ENCODE measurements around the gene NAV2.

NAV2 gene

DNA sequence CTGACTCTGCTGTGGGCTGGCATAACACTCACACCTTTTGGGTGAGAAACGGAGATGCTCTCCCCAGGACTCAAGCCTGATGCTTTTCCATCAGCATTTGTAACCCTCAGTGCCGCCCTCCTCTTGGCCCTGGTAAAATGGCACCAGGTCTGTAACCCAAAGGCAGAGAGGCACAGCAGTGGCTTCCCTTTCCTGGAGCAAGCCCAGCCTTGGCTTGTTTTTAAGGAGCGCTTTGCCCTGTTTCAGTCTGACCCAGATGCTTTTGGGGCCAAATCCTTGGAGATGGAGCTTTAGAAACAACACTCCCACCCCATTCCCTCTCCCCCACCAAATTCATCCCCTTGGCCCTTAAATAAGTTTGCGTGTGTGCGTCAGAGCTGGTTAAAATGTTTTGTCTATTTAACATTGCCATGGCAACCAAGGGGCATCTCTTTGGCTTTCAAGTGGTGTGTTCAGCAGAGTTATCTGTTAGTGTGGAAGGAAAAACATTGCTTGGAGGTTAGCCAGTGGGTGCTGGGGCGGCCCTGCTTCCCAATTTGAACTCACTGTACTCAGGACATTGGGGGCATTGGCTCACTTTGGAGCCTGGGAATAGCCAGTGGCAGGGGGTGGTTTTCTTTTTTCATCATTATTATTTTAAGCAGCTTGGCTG is 134.1 kb downstream of the NAV2 start:
- TF ChIP-seq, protein P1, sequence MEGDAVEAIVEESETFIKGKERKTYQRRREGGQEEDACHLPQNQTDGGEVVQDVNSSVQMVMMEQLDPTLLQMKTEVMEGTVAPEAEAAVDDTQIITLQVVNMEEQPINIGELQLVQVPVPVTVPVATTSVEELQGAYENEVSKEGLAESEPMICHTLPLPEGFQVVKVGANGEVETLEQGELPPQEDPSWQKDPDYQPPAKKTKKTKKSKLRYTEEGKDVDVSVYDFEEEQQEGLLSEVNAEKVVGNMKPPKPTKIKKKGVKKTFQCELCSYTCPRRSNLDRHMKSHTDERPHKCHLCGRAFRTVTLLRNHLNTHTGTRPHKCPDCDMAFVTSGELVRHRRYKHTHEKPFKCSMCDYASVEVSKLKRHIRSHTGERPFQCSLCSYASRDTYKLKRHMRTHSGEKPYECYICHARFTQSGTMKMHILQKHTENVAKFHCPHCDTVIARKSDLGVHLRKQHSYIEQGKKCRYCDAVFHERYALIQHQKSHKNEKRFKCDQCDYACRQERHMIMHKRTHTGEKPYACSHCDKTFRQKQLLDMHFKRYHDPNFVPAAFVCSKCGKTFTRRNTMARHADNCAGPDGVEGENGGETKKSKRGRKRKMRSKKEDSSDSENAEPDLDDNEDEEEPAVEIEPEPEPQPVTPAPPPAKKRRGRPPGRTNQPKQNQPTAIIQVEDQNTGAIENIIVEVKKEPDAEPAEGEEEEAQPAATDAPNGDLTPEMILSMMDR (conservative IDR thresholded peaks at IDR 0.05; ENCODE audit: low read depth, low read length): no peak
- no peak for DNase-seq (ENCODE audit: low read depth)
- H3K4me3 ChIP-seq (ENCODE audit: low read length): no peak overlapping the region

DNA sequence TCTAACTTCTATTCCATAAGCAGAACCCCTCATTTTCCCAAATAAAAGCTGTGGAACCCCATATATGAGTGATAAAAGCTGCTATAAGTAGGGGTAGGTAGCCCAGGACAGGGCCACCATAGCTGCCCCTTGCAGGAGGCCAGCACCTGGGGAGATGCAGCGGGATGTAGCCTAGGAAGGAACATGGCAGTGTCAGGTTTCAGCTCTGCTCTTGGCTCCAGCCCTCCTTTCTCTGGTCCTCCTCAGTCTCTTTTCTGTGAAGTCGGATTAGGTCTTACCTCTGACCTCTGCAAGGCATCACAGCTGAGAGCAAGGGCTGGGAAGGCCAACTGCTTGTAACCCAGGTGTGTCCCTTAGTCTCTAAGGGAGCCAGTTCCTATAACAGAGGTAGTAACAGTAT is 135.6 kb downstream of the NAV2 start:
- TF ChIP-seq, protein P1 (conservative IDR thresholded peaks at IDR 0.05; ENCODE audit: low read depth, low read length): no peak
- no peak for DNase-seq (ENCODE audit: low read depth)
- H3K4me3 ChIP-seq (ENCODE audit: low read length): no peak overlapping the region

DNA sequence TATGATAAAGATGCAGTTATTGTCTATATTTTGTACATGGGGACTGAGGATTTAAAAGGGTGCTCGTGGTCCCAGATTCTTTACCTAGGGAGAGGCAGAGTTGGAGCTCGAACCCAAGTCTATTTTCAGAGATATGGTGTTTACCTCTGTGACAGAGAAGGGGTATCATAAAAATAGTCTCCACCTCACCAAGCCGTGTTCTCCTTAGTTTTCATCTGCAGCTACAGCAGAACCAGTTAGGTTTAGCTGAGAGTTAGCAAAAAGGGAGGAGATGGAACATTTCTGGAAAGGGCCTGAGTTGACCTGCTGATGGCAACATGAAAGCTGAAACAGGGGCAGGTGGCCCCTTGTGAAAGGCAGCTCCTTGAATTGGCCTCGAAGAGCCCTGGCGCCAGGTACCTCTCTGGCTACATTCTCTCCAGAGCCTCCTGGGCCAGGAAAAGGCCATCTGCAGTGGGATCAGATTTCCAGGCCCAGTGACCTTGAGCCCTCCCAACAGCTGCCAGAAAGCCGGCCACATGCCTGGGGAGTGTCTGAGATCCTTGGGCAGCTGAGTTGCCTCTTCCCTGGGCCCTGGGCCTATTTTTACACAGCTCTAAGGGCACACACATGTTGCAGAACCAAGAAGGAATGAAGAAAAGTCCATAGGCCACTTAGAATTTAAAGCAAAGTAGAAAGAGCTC is 136.6 kb downstream of the NAV2 start:
- H3K4me3 ChIP-seq (ENCODE audit: low read length): no peak overlapping the region
- TF ChIP-seq, protein P1 (conservative IDR thresholded peaks at IDR 0.05; ENCODE audit: low read depth, low read length): no peak
- DNase-seq (ENCODE audit: low read depth): no peak

DNA sequence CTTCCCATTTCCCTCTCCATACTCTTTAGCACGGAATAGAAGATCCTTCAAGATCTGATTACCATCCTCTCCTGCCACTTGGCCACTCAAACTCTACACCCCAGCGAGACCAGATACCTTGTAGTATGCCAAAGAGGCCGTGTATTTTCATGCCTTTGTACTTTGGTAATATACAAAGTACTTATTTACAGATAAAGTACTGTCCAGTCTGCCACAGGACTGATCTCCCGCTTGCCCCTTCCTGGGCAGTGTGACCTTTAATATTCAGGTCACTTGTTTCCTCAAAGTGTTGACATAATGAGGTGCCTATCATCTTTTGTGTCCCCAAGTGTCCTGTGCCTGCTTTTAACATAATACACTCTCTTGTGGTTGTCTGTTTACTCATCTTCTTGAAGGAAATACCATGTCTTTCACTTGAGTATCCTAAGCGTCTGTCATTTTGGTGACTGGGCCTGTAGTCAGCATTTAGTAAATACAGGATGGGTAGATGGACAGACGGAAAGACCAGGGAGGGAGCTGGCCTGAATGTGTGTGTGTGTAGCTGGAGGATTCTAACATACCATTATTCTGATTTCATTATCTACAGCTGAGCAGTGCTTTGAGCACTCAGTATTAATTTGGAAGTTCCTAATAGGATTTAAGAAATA is 137.4 kb downstream of the NAV2 start:
- H3K4me3 ChIP-seq (ENCODE audit: low read length): no peak overlapping the region
- TF ChIP-seq, protein P1 (conservative IDR thresholded peaks at IDR 0.05; ENCODE audit: low read depth, low read length): no peak
- DNase-seq (ENCODE audit: low read depth): no peak

DNA sequence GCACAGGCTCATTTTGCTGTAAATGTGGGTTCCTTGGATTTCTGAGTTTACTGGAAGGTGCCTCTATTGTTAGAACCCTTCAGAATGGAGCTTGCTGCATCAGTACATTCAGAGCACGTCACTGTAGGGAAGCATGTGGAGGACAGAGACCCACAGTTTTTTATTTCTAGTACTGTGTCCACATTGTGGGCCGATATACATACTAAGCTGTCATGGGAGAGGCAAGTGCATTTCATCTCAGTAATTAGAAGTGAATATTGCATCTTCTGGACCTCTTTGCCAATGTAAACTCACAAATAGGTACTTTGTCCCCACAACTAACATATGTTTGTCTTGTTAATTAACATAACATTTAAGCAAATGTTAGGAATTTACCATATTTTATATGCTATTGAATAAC is 139.7 kb downstream of the NAV2 start:
- no peak overlapping the region for H3K4me3 ChIP-seq (ENCODE audit: low read length)
- no peak for DNase-seq (ENCODE audit: low read depth)
- TF ChIP-seq, protein P1 (conservative IDR thresholded peaks at IDR 0.05; ENCODE audit: low read depth, low read length): no peak

DNA sequence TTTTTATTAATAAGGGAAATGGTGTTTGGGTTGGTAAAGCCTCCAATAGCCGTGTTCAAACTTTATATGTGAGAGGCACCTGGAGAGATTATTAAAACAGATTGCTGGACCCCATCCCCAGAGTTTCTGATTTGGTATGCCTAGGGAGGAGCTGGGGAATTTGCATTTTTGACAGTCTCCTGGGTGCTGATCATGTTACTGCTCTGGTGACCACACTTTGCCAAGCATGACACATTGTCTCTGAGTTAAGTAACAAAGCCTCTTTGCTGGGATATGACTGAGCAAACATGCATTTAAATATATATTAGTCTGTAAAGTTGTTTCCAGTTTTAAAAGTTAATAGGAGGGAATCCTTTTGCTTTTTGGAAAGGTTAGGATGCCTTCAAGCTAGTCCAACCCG is 140.4 kb downstream of the NAV2 start:
- TF ChIP-seq, protein P1 (conservative IDR thresholded peaks at IDR 0.05; ENCODE audit: low read depth, low read length): no peak
- no peak for DNase-seq (ENCODE audit: low read depth)
- H3K4me3 ChIP-seq (ENCODE audit: low read length): no peak overlapping the region
